ENCODE measurements around the gene RNF144B.

The RNF144B gene

GRCh38 chr6:18412068-18412467 is 24.9 kb downstream of the RNF144B start:
- no peak for DNase-seq

- no peak for DNase-seq
These were observed 25.5 kb downstream of the RNF144B start for GRCh38 chr6:18412644-18413043.

- no peak for DNase-seq
These were observed 26.2 kb downstream of the RNF144B start for GRCh38 chr6:18413381-18413780.

GRCh38 chr6:18414116-18414515 is 27.0 kb downstream of the RNF144B start:
- no peak for DNase-seq

GRCh38 chr6:18415207-18415606 is 28.1 kb downstream of the RNF144B start:
- DNase-seq = no peak

GRCh38 chr6:18415671-18416340 is 28.7 kb downstream of the RNF144B start:
- DNase-seq = no peak

GRCh38 chr6:18416341-18416679 is 29.2 kb downstream of the RNF144B start:
- DNase-seq = no peak

- no peak for DNase-seq
These were observed 33.2 kb downstream of the RNF144B start for GRCh38 chr6:18420328-18420727.

- no peak for DNase-seq
These were observed 35.0 kb downstream of the RNF144B start for GRCh38 chr6:18422136-18422535.

- DNase-seq = no peak
These were observed 36.3 kb downstream of the RNF144B start for GRCh38 chr6:18423426-18423825.

GRCh38 chr6:18424201-18424600 is 37.1 kb downstream of the RNF144B start:
- no peak for DNase-seq

GRCh38 chr6:18425218-18425617 is 38.1 kb downstream of the RNF144B start:
- DNase-seq = no peak

- DNase-seq = no peak
These were observed 40.1 kb downstream of the RNF144B start for GRCh38 chr6:18427296-18427695.

- no peak for DNase-seq
These were observed 42.6 kb downstream of the RNF144B start for GRCh38 chr6:18429655-18430297.

- no peak for DNase-seq
These were observed 44.4 kb downstream of the RNF144B start for GRCh38 chr6:18431581-18431980.

- DNase-seq = no peak
These were observed 45.0 kb downstream of the RNF144B start for GRCh38 chr6:18432180-18432579.

GRCh38 chr6:18432619-18433018 is 45.5 kb downstream of the RNF144B start:
- no peak for DNase-seq

- DNase-seq = no peak
These were observed 45.9 kb downstream of the RNF144B start for GRCh38 chr6:18433059-18433458.

- DNase-seq = no peak
These were observed 49.2 kb downstream of the RNF144B start for GRCh38 chr6:18436341-18436740.

- no peak for DNase-seq
These were observed 52.4 kb downstream of the RNF144B start for GRCh38 chr6:18439581-18439980.

GRCh38 chr6:18441251-18441979 is 54.3 kb downstream of the RNF144B start:
- no peak for DNase-seq

- DNase-seq = no peak
These were observed 57.0 kb downstream of the RNF144B start for GRCh38 chr6:18444111-18444510.

- DNase-seq = no peak
These were observed 58.1 kb downstream of the RNF144B start for GRCh38 chr6:18445228-18445627.

GRCh38 chr6:18446771-18447170 is 59.6 kb downstream of the RNF144B start:
- DNase-seq = no peak

Measured in T-helper 9 cell (primary cell).